ENCODE results near the gene SIN3A.
A peak's percentile ranks its signal among the peaks of the same experiment; 100 is the strongest.

Gene SIN3A

GRCh38 chr15:75369897-75370581 is 81.5 kb downstream of the SIN3A start:
- DNase-seq = no peak

GRCh38 chr15:75368689-75369239 is 82.7 kb downstream of the SIN3A start:
- DNase-seq = no peak

GRCh38 chr15:75367913-75368688 is 83.4 kb downstream of the SIN3A start, which contains the start of gene MAN2C1:
Gene MAN2C1, minus strand, starts transcription at chr15:75368607. Its CDS starts 24 bp downstream, at chr15:75368583.
- peak; percentile 98 for DNase-seq

- no peak for DNase-seq
Observed at GRCh38 chr15:75367406-75367912, 84.0 kb downstream of the SIN3A start.

GRCh38 chr15:75367006-75367405 is 84.5 kb downstream of the SIN3A start:
- no peak for DNase-seq

- no peak for DNase-seq
Observed at GRCh38 chr15:75366163-75366562, 85.3 kb downstream of the SIN3A start.

- no peak for DNase-seq
Observed at GRCh38 chr15:75364881-75365280, 86.6 kb downstream of the SIN3A start.

- DNase-seq = no peak
Observed at GRCh38 chr15:75363786-75364185, 87.7 kb downstream of the SIN3A start.

- DNase-seq = no peak
Observed at GRCh38 chr15:75362642-75363249, 88.7 kb downstream of the SIN3A start.

GRCh38 chr15:75361989-75362641 is 89.4 kb downstream of the SIN3A start:
- no peak for DNase-seq

GRCh38 chr15:75361361-75361988 is 90.0 kb downstream of the SIN3A start:
- DNase-seq = no peak

- no peak for DNase-seq
Observed at GRCh38 chr15:75360856-75361255, 90.6 kb downstream of the SIN3A start.

- DNase-seq = no peak
Observed at GRCh38 chr15:75360391-75360790, 91.1 kb downstream of the SIN3A start.

GRCh38 chr15:75359537-75360250 is 91.8 kb downstream of the SIN3A start:
- no peak for DNase-seq

- DNase-seq = no peak
Observed at GRCh38 chr15:75358771-75359536, 92.5 kb downstream of the SIN3A start.

- DNase-seq = no peak
Observed at GRCh38 chr15:75357976-75358673, 93.4 kb downstream of the SIN3A start.

- no peak for DNase-seq
Observed at GRCh38 chr15:75356517-75356916, 95.0 kb downstream of the SIN3A start.

GRCh38 chr15:75356006-75356405 is 95.5 kb downstream of the SIN3A start:
- DNase-seq = no peak

GRCh38 chr15:75355369-75355768 is 96.1 kb downstream of the SIN3A start:
- DNase-seq = no peak

- no peak for DNase-seq
Observed at GRCh38 chr15:75354454-75354853, 97.0 kb downstream of the SIN3A start.
